22Rv1 (cell line): ENCODE measurements around the gene WWOX.

ENCODE experiments used
- H3K27ac ChIP-seq: fragments of 450-650 bp; 2 replicates; pipeline ENCODE4 v1.5.1; 2017
- CTCF ChIP-seq: fragments of 450-650 bp; IDR thresholded peaks from 2 replicates; pipeline ENCODE4 v1.5.1; 2017; ENCODE audit warnings: mild to moderate bottlenecking
- ZFX ChIP-seq: fragments of 450-650 bp; IDR thresholded peaks from 2 replicates; pipeline ENCODE4 v1.6.1; 2017; ENCODE audit warnings: antibody characterized with exemption, borderline replicate concordance

WWOX gene

GRCh38 chr16:78794581-78795250 is 695.3 kb downstream of the WWOX start:
- TF ChIP-seq ZFX = no peak
- TF ChIP-seq CTCF = no peak
- no peak overlapping the region for H3K27ac ChIP-seq

DNA sequence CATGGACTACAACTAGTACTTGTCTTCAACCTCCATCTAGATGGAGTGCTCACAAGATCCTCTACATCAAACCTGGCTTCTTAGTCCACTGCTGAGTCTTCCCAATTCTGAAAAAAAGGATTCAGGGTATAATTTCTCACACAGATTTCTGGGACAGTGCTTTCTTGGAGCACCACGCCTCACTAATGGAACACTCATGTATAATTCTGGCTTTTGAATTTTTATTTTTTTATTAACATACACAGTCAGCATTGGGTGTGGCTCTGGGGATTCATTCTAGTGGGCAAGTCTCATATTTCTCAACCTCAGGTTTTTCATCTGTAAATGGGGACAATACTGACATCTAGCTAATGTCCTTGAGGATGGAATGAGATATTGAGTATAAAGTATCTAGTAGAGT is 696.0 kb downstream of the WWOX start:
- no peak overlapping the region for H3K27ac ChIP-seq
- TF ChIP-seq CTCF (no peak), ZFX (no peak)

DNA sequence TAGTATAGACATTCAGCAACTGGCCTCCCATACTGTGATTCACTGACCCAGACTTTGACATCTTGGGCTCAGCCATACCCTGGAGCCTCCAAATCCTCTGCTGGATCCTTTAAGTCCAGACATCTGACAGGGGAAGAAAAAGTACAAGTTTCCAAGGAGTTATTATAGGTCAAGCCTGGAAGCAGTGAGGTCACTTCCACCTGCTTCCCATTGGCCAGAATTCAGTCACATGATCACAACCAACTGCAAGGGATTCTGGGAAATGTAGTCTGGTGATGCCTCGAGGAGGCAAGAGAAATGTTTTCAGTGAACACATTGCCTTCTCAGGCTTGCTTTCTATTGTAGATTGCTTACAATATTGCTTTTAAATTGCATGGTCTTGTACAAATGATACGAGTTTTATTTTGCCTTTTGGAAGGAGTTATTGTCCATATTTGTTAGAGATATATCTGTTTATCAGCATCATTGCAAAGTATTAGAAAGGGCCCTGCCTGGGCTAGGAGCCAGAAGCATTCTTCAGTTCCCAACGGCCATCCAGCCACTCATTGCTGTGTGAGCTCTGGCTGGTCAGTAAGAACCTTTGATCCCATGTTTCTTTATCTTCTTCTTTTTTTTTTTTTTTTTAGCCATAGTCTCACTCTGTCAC is 696.9 kb downstream of the WWOX start:
- TF ChIP-seq ZFX (no peak), CTCF (no peak)
- H3K27ac ChIP-seq = no peak overlapping the region

DNA sequence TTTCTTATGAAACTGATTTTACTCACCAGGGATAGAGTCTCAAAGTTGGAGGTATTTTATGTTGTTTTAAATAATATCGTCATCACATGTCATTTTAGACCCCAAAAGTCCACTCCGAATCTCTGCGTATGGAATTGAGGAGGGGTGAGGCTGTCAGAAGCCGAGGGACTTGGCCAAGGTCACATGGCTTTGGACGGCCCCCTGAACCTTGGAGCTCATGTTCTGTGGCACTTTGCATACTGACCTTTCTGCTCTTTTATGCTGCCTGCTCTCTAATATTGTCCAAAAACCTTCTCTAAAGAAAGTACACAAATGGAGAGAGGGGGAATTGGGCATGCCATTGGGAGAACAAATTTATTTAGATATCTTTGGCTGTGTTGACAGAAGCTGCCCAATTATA is 700.0 kb downstream of the WWOX start:
- TF ChIP-seq CTCF (no peak), ZFX (no peak)
- no peak overlapping the region for H3K27ac ChIP-seq

- H3K27ac ChIP-seq = no peak overlapping the region
- TF ChIP-seq CTCF (no peak), ZFX (no peak)
Measured at GRCh38 chr16:78800523-78800922, 701.1 kb downstream of the WWOX start.

GRCh38 chr16:78804058-78804735 is 704.7 kb downstream of the WWOX start:
- TF ChIP-seq ZFX = no peak
- no peak for TF ChIP-seq CTCF
- no peak overlapping the region for H3K27ac ChIP-seq

GRCh38 chr16:78805556-78805955 is 706.1 kb downstream of the WWOX start:
- TF ChIP-seq ZFX = no peak
- TF ChIP-seq CTCF = no peak
- H3K27ac ChIP-seq = no peak overlapping the region
